Activated CD8-positive, alpha-beta memory T cell treated with anti-CD3 and anti-CD28 coated beads, Interleukin-2, amount 10 ng/mL, durations not matched to agents 7 days and 5 days (primary cell): ENCODE results near the gene INTS14. TPM values are rescaled to one million over a fixed set of nuclear protein-coding genes. Genes with fewer than 3 reads are reported as not detected.

Experiments used
- ATAC-seq: fragments of 150-1000 bp; cut with Tn5 transposase; one replicate; pipeline ENCODE4 v1.10.0; 2021; ENCODE audit warnings: moderate library complexity
- CTCF ChIA-PET: fragments of 350-600 bp; sonication (Branson Sonifier 250); formaldehyde crosslinking; loops from one replicate; lab custom pipeline; 2021; ENCODE audit warnings: antibody characterized with exemption; lab: Charles Lee
- DNase-seq: peaks from one replicate; pipeline ENCODE4 v3.0.0-alpha.2; 2020
- H3K27ac Mint-ChIP-seq: one replicate; pipeline ENCODE4 v1.8.0; 2021; ENCODE audit warnings: mild to moderate bottlenecking, mixed read lengths
- H3K27me3 Mint-ChIP-seq: one replicate; pipeline ENCODE4 v1.8.0; 2021; ENCODE audit warnings: mixed read lengths
- H3K36me3 Mint-ChIP-seq: one replicate; pipeline ENCODE4 v1.8.0; 2021; ENCODE audit warnings: mild to moderate bottlenecking, mixed read lengths
- H3K4me1 Mint-ChIP-seq: one replicate; pipeline ENCODE4 v1.8.0; 2021; ENCODE audit warnings: mixed read lengths
- H3K4me3 Mint-ChIP-seq: one replicate; pipeline ENCODE4 v1.8.0; 2021; ENCODE audit warnings: mild to moderate bottlenecking, moderate library complexity, mixed read lengths
- H3K9me3 Mint-ChIP-seq: one replicate; pipeline ENCODE4 v1.8.0; 2022; ENCODE audit warnings: low read depth, mixed read lengths
- total RNA-seq, 2 experiments: library from RNA; stranded (reverse); gene quantifications; one replicate each; pipeline ENCODE4 v1.2.3, GENCODE V29; 2021

Gene INTS14
- total RNA-seq, result 10 to 100 TPM; 44.2 to 51.7 TPM

DNA sequence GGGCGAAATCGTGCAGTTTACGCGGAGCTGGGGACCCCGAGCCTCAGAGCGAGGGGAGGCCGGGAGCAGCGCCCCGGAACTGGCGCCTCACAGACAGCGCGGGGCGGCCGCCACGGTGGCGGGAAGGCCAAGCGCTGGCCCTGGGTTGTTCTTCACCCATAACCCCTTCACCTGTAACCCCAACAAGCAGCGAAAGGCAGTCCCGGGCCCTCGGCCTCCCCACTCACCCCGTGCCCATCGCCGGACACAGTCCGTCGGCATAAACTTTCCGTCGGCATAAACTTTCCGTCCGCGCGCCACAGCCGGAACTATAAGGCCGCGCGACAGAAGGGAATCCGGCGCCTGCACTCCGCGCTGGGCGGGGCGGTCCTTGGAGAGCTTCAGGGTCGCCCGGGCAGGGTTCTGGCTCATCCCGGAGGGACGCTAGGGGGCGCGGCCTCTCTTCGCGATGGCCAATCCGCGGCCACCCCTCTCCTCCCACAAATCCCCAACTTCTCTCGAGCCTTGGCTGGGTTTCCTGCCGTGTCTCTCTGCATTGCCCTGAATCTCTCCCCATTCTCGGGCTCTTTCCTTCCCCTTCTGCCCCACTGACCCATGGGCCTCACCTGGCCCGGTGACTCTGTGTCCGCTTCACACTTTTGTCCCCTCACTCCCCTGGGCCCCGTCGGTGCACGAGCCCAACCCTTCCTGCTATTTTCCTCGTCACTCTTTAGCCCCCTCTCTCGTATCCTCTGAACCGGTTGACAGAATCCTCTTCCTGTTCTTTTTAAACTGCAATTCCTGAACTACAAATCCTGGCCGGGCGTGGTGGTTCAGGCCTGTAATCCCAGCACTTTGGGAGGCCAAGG is at the start of gene INTS14:
TSS of gene INTS14 (minus strand) at position 261 of the 848 bp plus-strand sequence. CDS start 3,751 bp downstream, outside the sequence.
- peaks cover 3% of the 10 kb centered on the region for H3K36me3 Mint-ChIP-seq
- ATAC-seq (peak; percentile 99), DNase-seq (peak; percentile 96)
- H3K4me3 Mint-ChIP-seq, result peak within 1 kb of the TSS; percentile 99
- H3K27me3 Mint-ChIP-seq, result no peaks in the 10 kb centered on the region
- peaks cover 52% of the 10 kb centered on the region for H3K4me1 Mint-ChIP-seq
- CTCF ChIA-PET, result interaction anchor here (0.6 to 2.9 kb wide), 25 partner anchors 9 to 331 kb away, joined by 3 to 16 read pairs (median 3); partner anchors contain the start of genes DPP8, RAB11A and RNU5B-1
- peak within 1 kb of the TSS; percentile 97 for H3K27ac Mint-ChIP-seq
- H3K9me3 Mint-ChIP-seq, result no peaks in the 10 kb centered on the region

DNA sequence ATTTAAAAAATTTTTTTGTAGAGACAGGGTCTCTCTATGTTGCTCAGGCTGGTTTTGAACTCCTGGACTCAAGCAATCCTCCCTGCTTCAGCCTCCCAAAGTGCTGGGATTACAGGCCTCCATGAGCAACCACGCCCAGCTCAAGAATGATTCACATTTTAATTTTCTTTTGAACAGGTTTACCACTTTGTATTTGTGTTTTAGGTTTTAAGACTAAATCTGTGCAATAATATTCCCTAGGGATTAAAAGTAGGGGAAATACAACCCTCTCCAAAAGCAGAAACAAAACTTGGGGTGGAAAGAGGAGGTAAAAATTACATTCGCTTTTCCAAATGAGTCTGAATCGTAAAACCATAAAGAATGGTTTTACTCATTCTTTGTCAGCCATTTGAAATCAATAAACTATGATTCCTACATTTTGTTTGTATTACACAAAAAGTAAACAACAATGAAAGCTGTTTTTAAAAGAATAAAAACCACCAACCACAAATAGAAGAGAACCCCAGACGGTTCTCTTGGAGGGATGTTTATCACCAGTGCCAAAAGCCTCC is 48.6 kb upstream of the INTS14 start:
- H3K4me3 Mint-ChIP-seq, result no peak overlapping the region
- no peaks in the 10 kb centered on the region for H3K4me1 Mint-ChIP-seq
- no peak for DNase-seq
- H3K36me3 Mint-ChIP-seq, result peaks cover 31% of the 10 kb centered on the region
- H3K27me3 Mint-ChIP-seq, result no peaks in the 10 kb centered on the region
- no peaks in the 10 kb centered on the region for H3K9me3 Mint-ChIP-seq
- CTCF ChIA-PET, result interaction anchor here (1.1 to 1.2 kb wide), 4 partner anchors 9 to 323 kb away, joined by 3 to 4 read pairs (median 4); no protein-coding TSS in a partner anchor
- ATAC-seq, result no peak
- H3K27ac Mint-ChIP-seq, result no peak overlapping the region

DNA sequence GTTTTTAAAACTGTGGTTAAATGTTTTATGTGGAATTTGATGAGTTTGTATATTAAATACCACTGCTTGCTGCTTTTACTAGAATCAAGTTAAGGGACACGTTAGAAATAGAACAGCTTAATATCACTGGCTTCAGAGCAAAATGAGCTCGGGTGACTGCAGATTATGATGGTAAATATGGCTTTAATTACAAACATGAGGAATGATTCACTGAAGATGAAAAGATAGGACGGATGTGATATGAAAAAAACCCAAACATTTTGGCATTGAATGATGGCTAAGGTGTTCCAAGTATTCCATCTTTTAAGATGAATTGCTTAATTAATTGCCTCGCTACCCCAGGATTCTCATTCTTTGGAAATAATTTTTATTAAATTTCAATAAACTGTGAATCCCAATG is 44.5 kb upstream of the INTS14 start:
- no peak overlapping the region for H3K4me3 Mint-ChIP-seq
- CTCF ChIA-PET, result no interaction called here
- ATAC-seq, result no peak
- H3K36me3 Mint-ChIP-seq, result peaks cover 37% of the 10 kb centered on the region
- no peak overlapping the region for H3K27ac Mint-ChIP-seq
- peaks cover 5% of the 10 kb centered on the region for H3K4me1 Mint-ChIP-seq
- H3K27me3 Mint-ChIP-seq, result no peaks in the 10 kb centered on the region
- no peak for DNase-seq
- H3K9me3 Mint-ChIP-seq, result no peaks in the 10 kb centered on the region

DNA sequence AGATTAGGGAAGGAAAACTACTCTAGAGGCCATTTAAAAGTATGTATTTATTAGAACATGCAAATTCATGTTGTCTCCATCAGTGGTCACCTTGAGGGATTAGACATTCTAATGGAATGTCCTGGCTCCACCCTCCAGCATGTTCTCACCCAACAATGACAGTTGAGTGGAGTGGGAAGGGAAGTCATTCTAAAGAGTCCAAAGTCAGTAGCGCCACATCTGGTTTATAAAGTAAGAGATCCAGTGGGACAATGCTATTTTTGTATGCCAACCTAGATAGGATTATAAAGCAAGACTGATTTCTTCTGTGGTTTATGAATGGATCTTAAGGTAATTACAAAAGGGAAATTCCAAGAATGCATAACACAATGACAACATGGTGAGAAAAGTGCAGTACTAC is 44.1 kb upstream of the INTS14 start:
- ATAC-seq, result no peak
- peaks cover 38% of the 10 kb centered on the region for H3K36me3 Mint-ChIP-seq
- no peaks in the 10 kb centered on the region for H3K27me3 Mint-ChIP-seq
- H3K9me3 Mint-ChIP-seq, result no peaks in the 10 kb centered on the region
- H3K4me3 Mint-ChIP-seq, result no peak overlapping the region
- H3K27ac Mint-ChIP-seq, result no peak overlapping the region
- no peak for DNase-seq
- H3K4me1 Mint-ChIP-seq, result peaks cover 9% of the 10 kb centered on the region
- CTCF ChIA-PET, result no interaction called here

DNA sequence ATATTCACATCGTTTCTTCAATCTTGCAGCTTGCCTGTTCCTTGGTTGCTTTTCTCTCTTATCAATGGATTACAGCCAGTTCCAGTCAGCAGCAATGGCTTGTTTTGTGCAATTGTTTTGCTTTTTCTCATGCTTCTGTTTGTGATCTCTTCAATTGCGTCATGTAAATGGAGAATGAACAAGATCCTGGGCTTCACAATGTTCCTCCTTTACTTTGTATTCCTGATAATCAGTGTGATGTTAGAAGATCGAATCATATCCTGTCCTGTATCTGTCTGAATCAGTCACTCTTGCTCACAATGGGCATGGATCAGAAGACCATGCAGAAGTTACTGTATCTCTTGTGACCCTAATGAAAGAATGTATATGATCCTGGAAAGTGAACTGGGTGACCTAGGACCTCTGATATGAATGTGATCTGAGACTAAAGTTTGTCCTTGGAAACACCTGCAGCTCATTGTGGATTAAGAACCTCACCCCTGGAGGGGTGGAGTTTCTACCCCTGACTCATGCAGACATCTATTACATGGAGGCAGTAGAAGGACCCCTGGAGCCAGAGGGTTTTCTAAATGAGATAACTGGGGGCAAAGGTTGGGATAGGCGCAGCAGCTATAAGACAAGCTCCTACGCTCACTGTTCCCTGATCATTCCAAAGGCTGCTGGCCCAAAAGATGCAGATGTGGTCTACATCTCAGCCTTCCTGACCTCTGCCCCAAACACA is 43.0 kb upstream of the INTS14 start:
- CTCF ChIA-PET, result interaction anchor here (1.4 kb wide), 1 partner anchor 15 kb away, joined by 4 read pairs; no protein-coding TSS in a partner anchor
- DNase-seq (no peak), ATAC-seq (no peak)
- Mint-ChIP-seq H3K27ac (no peak overlapping the region), H3K9me3 (no peaks in the 10 kb centered on the region), H3K27me3 (no peaks in the 10 kb centered on the region), H3K36me3 (peaks cover 37% of the 10 kb centered on the region), H3K4me1 (peaks cover 9% of the 10 kb centered on the region), H3K4me3 (no peak overlapping the region)

DNA sequence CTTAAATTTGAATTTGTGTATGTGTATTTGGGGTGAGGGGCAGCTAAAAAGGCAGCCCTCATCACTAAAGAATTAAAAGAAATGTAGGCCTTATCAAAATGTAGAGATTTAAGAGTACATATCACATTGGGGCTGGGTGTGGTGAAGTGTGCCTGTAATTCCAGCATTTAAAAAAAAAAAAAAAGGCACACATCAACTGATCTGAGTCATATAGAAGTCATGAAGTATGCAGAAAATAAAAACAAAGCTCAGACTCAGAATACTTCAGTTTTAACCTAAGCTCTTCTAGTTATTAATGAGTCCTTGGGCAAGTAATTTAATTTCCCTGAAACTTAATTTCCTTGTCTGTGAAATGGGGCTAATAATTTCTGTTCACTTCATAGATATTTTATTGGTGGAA is 42.4 kb upstream of the INTS14 start:
- DNase-seq (no peak), ATAC-seq (no peak)
- Mint-ChIP-seq H3K27ac (no peak overlapping the region), H3K9me3 (no peaks in the 10 kb centered on the region), H3K4me3 (no peak overlapping the region), H3K27me3 (no peaks in the 10 kb centered on the region), H3K36me3 (peaks cover 34% of the 10 kb centered on the region), H3K4me1 (peaks cover 9% of the 10 kb centered on the region)
- CTCF ChIA-PET, result interaction anchor here (1.4 kb wide), 1 partner anchor 14 kb away, joined by 4 read pairs; no protein-coding TSS in a partner anchor

DNA sequence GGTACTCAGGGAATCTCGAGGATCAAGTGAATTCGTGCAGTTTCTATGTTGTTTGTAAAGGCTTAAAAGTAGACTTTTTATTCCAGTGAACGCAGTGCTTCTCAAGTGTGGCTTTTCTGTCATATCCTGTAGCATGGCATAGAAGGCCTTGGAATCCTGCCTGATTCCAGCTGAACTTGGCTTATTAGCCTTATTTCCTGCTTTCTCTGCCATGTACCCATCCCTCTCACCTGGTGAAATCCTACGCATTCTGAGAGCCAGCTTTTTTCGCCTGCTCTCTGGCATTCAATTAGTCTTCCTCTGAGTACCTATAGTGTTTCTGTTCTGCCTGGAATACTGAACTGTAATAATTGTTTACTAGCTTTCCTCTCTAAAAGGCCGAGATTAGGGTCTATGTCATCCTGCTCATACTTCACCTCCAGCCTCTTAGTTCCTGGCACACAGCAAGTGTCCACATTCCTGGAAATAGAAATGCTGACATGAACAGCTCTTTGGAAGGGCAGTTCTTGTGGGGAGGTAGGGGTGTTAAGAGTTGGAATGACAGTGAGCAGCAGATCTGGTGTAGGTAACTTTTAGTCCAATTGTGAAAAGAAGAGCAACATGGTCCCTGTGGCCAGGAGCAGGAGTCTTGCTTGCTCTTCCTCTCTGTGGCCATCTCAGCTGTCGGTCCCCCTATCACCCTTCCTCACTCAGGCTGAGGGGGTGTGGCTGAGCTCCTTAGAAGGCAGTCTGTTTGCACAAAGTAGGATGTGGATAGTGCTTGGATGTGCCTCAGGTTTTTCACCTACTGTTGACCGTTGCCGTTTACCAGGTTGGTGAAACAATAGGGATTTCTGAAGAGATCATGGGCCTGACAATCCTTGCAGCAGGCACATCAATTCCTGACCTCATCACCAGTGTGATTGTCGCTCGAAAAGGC is 41.2 kb upstream of the INTS14 start:
- no peak for DNase-seq
- ATAC-seq, result no peak
- Mint-ChIP-seq H3K27ac (no peak overlapping the region), H3K4me3 (no peak overlapping the region), H3K27me3 (no peaks in the 10 kb centered on the region), H3K4me1 (peaks cover 9% of the 10 kb centered on the region), H3K9me3 (no peaks in the 10 kb centered on the region), H3K36me3 (peaks cover 34% of the 10 kb centered on the region)
- CTCF ChIA-PET, result interaction anchor here (1.2 to 2.3 kb wide), 2 partner anchors 10 to 205 kb away, joined by 3 to 7 read pairs; no protein-coding TSS in a partner anchor

DNA sequence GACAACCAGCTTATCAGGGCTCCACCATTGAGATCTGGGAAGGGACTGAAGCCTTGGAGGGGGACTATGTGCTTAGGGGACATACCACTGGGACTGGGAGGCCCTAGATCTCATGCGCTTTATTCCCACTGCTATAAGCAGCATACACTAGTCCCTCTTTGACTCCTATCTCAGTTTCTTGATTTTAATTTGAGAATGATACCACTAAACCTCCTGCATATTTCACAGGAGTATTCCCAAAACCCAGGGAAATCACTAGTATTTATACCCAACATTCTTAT is 40.1 kb upstream of the INTS14 start:
- H3K4me1 Mint-ChIP-seq, result peaks cover 9% of the 10 kb centered on the region
- DNase-seq (no peak), ATAC-seq (no peak)
- H3K9me3 Mint-ChIP-seq, result no peaks in the 10 kb centered on the region
- H3K27me3 Mint-ChIP-seq, result no peaks in the 10 kb centered on the region
- H3K36me3 Mint-ChIP-seq, result peaks cover 32% of the 10 kb centered on the region
- CTCF ChIA-PET, result interaction anchor here (2.3 kb wide), 1 partner anchor 9 kb away, joined by 7 read pairs; no protein-coding TSS in a partner anchor
- H3K27ac Mint-ChIP-seq, result no peak overlapping the region
- H3K4me3 Mint-ChIP-seq, result no peak overlapping the region

DNA sequence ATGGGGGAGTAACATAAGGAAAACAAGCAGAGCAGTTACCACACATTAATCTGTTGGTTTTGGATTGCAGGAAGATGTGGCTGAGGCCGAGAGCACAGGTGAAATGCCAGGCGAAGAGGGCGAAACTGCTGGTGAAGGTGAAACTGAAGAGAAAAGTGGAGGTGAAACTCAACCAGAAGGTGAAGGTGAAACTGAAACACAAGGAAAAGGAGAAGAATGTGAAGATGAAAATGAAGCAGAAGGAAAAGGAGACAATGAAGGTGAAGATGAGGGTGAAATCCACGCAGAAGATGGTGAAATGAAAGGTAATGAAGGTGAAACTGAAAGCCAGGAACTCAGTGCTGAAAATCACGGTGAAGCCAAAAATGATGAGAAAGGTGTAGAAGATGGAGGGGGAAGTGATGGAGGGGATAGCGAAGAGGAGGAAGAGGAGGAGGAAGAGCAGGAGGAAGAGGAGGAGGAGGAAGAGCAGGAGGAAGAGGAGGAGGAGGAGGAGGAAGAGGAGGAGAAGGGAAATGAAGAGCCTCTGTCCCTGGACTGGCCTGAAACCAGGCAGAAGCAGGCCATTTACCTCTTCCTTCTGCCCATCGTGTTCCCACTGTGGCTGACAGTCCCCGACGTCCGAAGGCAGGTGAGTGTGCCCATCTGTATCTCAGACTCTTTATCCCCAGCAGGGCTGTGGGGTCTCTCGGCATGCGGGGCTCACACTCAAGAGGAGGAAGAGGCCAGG is 39.5 kb upstream of the INTS14 start:
- peaks cover 9% of the 10 kb centered on the region for H3K4me1 Mint-ChIP-seq
- CTCF ChIA-PET, result interaction anchor here (2.3 to 2.5 kb wide), 2 partner anchors 9 to 11 kb away, joined by 7 to 15 read pairs; no protein-coding TSS in a partner anchor

DNA sequence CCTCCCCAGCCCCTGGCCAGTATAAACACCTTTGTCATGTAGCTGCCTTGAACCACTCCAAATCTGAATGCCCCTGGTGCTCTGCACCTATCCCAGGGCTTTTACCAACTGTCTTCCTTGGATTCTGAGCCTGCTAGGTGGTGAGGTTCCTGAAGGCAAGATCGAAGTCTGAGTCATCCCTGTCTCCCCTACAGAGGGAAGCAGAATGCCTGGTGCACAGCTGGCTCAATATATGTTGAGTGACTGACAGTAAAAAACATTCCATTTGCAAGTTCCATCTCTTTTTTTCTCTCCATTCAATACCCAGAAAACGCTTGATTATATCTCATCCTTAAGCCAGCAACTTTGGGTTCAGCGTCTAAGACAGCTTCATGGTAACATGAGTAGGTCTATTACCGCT is 35.6 kb upstream of the INTS14 start:
- H3K36me3 Mint-ChIP-seq, result peaks cover 6% of the 10 kb centered on the region
- no peaks in the 10 kb centered on the region for H3K9me3 Mint-ChIP-seq
- CTCF ChIA-PET, result interaction anchor here (0.8 to 0.9 kb wide), 2 partner anchors 130 to 190 kb away, joined by 3 read pairs; no protein-coding TSS in a partner anchor
- H3K27me3 Mint-ChIP-seq, result no peaks in the 10 kb centered on the region
- DNase-seq, result no peak
- no peak overlapping the region for H3K27ac Mint-ChIP-seq
- no peak for ATAC-seq
- peaks cover 8% of the 10 kb centered on the region for H3K4me1 Mint-ChIP-seq
- H3K4me3 Mint-ChIP-seq, result no peak overlapping the region

More for the DNA sequence above, 39.5 kb upstream of the INTS14 start:
- Mint-ChIP-seq H3K27ac (peak overlapping the region; percentile 53), H3K4me3 (no peak overlapping the region), H3K9me3 (no peaks in the 10 kb centered on the region), H3K27me3 (no peaks in the 10 kb centered on the region), H3K36me3 (peaks cover 31% of the 10 kb centered on the region)
- ATAC-seq (no peak), DNase-seq (no peak)

DNA sequence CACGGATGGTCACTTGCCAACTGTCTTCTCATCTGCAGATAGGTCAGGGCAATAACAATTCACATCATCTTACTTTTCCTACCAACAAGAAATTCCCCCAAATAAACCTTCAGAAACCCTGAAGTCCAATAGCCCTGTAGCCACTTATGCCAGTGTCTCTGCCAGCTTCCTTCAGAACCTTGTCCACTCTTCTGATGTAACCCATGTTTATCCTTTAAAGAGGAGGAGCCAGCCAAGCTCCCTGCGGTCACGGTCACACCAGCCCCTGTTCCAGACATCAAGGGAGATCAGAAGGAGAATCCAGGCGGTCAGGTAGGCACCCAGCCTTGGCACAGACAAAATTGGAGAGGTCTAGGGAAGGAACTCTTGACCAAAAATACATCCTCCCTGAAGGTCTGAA is 34.5 kb upstream of the INTS14 start:
- peaks cover 3% of the 10 kb centered on the region for H3K36me3 Mint-ChIP-seq
- no peak overlapping the region for H3K4me3 Mint-ChIP-seq
- H3K9me3 Mint-ChIP-seq, result no peaks in the 10 kb centered on the region
- ATAC-seq (no peak), DNase-seq (no peak)
- no peak overlapping the region for H3K27ac Mint-ChIP-seq
- H3K4me1 Mint-ChIP-seq, result peaks cover 4% of the 10 kb centered on the region
- CTCF ChIA-PET, result no interaction called here
- no peaks in the 10 kb centered on the region for H3K27me3 Mint-ChIP-seq

DNA sequence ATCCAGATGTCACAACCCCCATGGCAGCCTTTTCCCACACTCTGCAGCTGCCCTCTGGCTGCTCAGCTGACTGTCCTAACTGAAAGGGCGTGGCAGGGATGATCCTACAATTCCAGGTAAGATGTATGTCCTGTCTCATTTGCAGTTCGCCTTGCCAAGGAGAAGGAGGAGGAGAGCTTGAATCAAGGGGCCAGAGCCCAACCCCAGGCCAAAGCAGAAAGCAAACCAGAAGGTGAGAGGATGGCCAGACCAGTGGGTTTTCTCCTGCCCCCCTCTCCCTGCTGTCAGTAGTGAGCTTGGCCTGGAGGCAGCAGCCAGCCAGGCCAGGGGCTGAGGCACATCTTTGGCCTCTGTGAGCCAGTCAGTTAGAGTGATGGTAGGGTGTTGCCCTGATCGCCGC is 33.4 kb upstream of the INTS14 start:
- H3K4me1 Mint-ChIP-seq, result no peaks in the 10 kb centered on the region
- no peak overlapping the region for H3K27ac Mint-ChIP-seq
- CTCF ChIA-PET, result interaction anchor here (0.8 to 1.7 kb wide), 3 partner anchors 34 to 212 kb away, joined by 3 to 7 read pairs (median 4); partner anchors contain the start of gene INTS14
- H3K9me3 Mint-ChIP-seq, result no peaks in the 10 kb centered on the region
- H3K27me3 Mint-ChIP-seq, result no peaks in the 10 kb centered on the region
- H3K4me3 Mint-ChIP-seq, result no peak overlapping the region
- DNase-seq (no peak), ATAC-seq (no peak)
- H3K36me3 Mint-ChIP-seq, result no peaks in the 10 kb centered on the region
